GM19463 (cell line): ENCODE results near the gene CROCC.
"Not testable (repeated sequence)": the region's sequence is repeated elsewhere in the genome, so short reads cannot be mapped to it uniquely, and the experiment has no call there.

ENCODE experiments used
- ATAC-seq: cut with Tn5 transposase; IDR thresholded peaks from one replicate; pipeline ENCODE4 v1.9.1; 2021; ENCODE audit warnings: mild to moderate bottlenecking, moderate library complexity; ENCODE audit not compliant: unreplicated experiment

CROCC gene

DNA sequence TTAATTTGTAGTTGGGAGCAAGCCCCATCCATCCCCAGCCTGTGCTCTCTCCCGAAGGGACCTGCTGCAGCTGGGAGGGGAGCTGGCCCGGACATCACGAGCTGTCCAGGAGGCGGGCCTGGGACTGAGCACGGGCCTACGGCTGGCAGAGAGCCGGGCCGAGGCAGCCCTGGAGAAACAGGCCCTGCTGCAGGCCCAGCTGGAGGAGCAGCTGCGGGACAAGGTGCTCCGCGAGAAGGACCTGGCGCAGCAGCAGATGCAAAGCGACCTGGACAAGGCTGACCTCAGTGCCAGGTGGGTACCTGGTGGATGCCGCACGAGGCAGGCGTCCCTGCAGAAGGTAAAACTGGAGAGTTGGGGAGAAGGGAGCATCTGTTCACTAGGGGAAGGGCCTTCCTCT is 14.8 kb downstream of the CROCC start:
- not testable (repeated sequence) for ATAC-seq

DNA sequence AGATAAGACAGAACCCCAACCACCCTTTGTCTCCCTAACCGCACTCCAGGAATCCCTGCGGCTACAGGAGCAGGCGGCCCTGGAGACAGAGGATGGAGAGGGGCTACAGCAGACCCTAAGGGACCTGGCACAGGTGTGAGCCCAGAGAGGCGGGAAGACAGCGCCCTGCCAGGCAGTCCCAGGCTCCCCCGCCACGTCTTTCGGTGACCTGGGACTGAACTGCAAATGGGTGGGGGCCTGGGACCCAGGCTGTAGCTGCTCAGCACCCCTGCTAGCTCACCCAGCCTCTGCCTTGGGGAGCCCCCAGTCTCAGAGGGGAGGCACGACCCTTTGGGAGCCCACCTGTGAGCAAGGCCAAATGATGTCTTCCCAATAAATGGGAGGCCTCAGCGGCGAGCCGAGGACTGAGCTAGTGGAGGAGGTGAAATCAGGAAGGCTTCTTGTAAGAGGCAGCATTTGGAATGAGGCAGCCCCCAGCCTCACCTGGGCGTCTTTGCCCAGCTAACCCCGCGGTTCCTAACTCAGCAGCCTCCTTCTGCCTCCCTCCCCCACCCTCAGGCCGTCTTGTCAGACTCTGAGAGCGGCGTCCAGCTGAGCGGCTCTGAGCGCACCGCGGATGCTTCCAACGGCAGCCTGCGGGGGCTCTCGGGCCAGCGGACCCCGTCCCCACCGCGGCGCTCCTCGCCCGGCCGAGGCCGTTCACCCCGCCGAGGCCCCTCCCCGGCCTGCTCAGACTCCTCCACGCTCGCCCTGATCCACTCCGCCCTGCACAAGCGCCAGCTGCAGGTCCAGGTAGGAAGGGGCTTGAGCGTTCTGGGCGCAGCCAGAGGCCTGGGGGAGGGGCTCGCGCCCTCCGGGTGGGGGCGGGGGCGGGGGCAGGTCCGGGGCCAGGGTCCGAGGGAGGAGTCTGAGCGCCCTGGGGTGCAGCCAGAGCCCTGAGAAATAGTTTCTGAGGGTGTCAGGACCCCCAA is 16.9 kb downstream of the CROCC start:
- no peak for ATAC-seq

DNA sequence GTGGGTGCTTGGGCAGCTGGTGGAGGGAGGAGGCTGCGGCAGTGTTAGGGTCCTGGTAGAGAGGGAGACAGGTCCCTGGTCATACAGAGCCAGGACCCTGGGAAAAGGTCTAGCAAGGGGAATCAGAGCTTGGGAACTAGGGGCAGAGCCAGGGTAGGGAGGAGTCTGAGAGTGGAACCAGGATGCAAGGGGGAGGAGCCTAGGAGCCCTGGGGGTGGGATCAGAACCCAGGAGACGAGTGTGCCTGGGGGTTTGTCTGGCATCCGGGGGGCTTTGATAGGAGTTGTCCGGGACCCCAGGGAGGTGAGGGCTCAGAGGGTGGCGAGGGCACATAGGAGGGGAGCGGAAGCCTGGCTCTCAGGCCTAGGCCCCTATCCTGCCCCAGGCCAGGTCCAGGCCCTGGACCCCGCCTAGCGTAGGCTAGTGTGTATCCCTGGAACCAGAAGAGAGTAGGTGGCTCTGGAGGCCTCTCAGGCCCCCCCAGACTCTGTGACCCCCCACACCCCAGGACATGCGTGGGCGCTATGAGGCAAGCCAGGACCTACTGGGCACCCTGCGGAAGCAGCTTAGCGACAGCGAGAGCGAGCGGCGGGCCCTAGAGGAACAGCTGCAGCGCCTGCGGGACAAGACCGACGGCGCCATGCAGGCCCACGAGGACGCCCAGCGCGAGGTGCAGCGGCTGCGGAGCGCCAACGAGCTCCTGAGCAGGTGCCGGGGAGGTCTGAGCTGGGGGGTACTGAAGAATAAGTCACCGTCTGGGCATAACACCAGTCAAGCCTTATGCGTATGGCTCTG is 17.9 kb downstream of the CROCC start:
- not testable (repeated sequence) for ATAC-seq

DNA sequence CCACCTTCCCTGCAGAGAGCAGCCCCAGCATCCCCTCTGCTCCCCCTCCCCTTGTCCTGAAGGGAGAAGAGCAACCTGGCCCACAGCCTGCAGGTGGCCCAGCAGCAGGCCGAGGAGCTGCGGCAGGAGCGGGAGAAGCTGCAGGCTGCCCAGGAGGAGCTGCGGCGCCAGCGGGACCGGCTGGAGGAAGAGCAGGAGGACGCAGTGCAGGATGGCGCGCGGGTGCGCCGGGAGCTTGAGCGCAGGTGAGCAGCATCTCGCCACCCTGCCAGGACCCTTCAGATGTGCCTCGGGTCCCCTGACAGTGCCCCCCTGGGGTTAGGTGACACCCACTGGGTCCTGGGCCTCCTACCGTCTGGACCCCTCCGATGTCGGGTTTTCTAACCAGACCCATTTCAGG is 22.3 kb downstream of the CROCC start:
- no peak for ATAC-seq

DNA sequence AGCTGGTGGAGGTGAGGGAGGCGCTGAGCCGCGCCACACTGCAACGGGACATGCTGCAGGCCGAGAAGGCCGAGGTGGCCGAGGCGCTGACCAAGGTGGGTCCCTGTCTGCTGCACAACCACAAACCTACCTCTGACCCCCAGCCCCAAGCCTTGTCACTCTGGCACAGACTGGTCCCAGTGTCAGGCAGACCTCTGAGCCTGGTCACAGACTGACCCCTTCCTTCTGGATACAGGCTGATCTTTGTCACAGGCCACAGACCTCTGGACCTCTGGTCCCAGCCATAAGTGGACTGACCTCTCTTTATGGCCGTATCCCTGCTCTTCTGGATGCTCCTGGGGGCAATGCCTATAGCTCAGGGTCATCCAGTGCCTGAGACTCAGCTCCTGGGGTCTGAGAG is 23.8 kb downstream of the CROCC start:
- not testable (repeated sequence) for ATAC-seq

DNA sequence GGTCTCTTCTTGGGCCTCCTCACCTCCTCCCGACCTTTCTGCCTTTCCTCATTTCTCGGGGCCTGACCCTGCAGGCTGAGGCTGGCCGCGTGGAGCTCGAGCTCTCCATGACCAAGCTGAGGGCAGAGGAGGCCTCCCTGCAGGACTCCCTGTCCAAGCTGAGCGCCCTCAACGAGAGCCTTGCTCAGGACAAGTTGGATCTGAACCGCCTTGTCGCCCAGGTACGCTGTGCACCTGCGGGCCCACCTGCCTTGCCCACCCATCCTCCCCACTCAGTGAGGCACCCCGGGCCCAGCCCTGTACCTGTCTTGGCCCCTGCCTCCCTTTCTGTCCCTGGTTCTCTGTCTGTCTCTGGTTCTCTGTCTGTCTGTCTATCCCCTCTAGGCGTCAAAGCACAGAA is 24.5 kb downstream of the CROCC start:
- ATAC-seq = not testable (repeated sequence)

DNA sequence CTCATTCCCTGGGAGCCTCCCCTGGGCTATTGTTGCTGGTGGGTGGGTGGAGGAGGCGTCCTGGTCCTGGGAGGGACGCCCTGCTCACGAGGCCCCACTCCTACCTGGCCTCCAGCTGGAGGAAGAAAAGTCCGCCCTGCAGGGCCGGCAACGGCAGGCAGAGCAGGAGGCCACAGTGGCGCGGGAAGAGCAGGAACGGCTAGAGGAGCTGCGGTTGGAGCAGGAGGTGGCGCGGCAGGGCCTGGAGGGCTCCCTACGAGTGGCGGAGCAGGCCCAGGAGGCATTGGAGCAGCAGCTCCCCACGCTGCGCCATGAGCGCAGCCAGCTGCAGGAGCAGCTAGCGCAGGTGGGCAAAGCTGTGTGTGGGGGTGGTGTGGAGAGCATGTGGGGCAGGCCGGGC is 24.9 kb downstream of the CROCC start:
- ATAC-seq = no peak

DNA sequence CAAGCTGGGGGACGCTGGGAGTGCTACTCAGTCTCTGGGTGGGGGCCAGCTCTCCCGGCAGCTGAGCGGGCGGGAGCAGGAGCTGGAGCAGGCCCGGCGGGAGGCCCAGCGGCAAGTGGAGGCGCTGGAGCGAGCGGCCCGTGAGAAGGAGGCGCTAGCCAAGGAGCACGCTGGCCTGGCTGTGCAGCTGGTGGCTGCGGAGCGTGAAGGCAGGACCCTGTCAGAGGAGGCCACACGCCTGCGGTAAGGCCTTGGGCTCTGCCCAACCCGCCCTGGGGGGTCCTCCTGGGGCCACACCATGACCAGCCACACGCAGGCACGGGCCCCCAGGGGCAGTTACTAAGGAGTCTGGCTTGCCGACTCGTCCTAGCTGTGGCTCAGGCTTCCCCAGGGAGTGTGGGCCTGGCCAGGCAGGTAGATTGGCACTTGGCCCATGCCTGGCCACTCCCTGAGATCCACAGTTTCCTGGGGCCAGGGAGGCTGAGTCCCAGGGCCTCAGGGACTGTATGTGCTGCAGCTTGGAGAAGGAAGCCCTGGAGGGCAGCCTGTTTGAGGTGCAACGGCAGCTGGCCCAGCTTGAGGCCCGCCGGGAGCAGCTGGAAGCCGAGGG is 26.7 kb downstream of the CROCC start:
- ATAC-seq = not testable (repeated sequence)

DNA sequence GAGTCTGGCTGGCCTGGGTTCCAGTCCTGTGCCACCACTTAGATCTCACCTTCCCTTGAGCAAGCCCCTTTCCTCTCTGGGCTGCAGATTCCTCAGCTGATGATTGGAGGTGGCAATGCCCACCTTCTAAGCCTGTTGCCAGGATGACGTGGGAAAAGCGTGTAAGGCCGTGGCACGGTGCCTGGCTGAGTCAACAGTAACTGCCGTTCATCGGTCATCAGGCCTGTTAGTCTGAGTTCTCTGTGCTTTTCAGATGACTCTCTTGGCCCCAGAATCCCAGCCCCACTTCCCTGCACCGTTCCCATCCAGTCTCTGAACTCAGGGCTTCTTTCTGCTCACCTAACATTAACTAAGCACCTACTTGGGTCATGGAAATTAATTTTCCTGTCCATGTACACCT is 27.3 kb downstream of the CROCC start:
- ATAC-seq = not testable (repeated sequence)

DNA sequence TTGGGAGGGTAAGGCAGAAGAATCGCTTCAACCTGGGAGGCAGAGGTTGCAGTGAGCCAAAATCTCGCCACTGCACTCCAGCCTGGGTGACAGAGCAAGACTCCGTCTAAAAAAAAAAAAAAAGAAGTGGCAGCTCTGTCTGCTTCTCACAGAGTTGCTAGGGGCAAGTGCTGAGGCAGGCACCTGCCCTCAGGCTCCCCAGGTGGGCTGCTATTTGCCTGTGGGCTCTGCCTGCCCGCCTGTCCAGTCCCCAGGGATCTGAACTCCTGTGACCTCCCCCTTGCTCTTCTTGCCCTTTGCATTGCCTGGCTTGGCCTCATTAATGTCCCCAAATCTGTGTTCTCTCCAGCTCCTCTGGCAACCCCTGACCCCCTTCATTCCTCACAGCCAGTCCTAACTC is 30.6 kb downstream of the CROCC start:
- not testable (repeated sequence) for ATAC-seq

DNA sequence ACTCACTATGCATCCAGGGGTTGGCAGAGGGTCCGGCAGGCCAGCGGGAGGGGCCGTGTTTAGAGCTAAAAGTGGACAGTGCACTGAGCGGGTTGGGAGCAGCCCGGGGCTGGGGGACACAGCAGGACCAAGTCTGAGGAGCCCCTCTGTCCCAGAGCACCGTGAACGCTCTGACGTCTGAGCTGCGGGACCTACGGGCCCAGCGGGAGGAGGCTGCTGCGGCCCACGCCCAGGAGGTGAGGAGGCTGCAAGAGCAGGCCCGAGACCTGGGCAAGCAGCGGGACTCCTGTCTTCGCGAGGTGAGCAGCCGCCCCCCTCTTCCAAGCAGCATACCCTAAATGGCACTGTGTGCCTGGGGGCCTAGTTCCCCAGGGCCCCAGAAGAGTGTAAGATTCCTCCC is 32.8 kb downstream of the CROCC start:
- ATAC-seq = no peak

DNA sequence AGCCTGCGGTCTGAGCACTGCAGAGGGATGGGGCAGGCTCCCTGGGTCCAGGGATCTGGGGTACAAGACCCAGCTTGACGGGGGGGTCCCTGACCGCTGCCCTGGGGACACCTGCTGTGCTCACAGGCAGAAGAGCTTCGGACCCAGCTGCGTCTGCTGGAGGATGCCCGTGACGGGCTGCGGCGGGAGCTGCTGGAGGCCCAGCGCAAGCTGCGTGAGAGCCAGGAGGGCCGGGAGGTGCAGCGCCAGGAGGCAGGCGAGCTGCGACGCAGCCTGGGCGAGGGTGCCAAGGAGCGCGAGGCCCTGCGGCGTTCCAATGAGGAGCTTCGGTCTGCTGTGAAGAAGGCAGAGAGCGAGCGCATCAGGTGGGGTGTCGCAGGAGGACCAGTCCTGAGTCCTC is 33.5 kb downstream of the CROCC start:
- no peak for ATAC-seq

DNA sequence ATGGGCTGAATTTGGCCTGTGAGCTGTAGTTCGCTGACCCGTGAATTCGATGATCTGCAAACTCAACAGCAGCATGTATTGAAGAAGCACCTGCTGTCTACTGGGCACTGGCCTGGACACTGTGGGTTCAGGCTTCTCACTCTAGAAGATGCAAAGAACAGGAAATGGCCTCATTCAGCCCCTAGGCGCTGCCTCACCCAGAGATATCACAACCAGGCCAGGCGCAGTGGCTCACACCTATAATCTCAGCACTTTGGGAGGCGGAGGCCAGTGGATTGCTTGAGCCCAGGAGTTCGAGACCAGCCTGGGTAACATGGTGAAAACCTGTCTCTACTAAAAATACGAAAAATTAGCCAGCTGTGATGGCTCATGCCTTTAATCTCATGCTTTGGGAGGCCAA is 35.0 kb downstream of the CROCC start:
- ATAC-seq = no peak

DNA sequence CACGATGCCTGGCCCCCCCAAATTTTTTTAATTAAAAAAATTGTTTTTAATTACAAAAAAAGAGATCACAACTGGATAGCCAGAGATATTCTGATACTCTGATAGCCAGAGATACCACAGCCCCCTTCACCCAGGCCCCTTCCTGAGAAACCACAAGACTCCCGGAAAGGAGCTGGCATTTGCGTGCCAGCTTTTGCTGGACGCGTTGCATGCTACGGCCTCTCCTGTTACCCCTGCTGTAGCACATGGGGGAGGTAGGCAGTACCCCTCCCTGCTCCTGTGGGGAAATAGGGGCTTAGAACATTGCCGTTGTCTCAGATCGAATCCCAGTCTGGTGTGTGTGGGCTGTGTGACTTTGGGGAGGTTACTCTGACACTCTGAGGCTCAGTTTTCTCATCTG is 36.0 kb downstream of the CROCC start:
- no peak for ATAC-seq

DNA sequence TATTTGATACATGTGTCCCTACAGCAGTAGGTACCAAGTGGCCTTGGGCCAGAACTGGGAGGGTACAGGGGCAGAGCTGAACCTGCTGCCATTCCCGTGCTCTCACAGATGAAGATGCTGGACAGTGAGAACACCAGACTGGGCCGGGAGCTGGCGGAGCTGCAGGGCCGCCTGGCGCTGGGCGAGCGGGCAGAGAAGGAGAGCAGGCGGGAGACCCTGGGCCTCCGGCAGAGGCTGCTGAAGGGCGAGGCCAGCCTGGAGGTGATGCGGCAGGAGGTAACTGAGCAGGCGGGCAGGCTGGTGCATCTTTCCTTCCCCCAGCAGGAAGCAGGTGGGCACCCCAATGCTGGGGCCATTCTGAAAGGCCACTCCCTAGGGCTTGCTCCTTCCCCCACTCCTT is 36.7 kb downstream of the CROCC start:
- ATAC-seq = no peak

DNA sequence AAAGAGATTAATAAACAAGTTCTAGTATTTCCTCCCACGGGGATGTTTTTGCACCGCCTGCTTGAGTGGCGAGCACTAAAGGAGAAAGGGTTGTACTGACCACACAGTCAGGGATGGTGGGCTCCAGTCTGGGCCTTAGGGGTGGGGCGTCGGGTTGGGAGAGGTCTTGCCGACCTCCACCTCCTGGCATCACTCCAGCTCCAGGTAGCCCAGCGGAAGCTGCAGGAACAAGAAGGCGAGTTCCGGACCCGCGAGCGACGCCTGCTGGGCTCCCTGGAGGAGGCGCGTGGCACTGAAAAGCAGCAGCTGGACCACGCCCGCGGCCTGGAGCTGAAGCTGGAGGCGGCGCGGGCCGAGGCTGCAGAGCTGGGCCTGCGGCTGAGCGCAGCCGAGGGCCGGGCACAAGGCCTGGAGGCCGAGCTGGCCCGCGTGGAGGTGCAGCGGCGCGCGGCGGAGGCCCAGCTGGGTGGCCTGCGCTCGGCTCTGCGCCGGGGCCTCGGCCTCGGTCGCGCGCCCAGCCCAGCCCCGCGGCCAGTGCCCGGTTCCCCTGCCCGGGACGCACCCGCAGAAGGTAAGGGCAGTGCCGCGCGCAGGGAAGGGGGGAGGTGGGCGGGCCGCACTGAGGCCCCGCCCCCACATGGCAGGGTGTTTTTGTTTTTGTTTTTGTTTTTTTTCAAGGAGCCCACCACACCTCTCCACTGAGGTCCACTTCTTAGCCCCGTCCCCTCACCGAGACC is 39.0 kb downstream of the CROCC start:
- ATAC-seq = no peak

DNA sequence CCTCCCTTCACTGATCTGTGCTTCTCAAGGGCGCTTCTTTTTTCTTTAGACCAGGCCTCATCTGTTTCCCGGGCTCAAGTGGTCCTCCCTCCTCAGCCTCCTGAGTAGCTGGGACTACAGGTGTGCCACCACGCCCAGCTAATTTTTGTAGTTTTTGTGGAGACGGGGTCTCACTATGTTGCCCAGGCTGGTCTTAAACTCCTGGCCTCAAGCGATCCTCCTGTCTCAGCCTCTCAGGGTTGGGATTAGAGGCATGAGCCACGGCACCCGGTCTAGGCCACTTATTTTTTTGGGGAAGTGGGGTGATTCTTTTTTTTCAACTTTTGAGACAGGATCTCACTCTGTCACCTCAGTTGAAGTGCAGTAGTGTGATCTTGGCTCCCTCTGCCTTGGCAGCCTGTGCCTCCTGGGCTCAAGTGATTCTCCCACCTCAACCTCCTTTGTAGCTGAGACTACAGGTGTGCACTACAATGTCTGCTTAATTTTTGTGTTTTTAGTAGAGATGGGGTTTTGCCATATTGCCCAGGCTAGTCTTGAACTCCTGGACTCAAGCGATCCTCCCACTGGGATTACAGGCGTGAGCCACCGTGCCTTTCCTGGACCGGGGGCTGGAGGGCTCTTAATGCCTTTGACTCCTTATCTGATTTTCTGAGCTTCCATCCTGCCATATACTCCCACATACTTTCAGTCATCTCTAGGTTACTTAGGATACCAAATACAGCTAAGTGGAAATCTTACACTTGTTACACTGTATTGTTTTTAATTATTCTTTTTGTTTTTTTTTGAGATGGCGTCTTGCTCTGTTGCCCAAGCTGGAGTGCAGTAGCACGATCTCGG is 39.8 kb downstream of the CROCC start:
- no peak for ATAC-seq

DNA sequence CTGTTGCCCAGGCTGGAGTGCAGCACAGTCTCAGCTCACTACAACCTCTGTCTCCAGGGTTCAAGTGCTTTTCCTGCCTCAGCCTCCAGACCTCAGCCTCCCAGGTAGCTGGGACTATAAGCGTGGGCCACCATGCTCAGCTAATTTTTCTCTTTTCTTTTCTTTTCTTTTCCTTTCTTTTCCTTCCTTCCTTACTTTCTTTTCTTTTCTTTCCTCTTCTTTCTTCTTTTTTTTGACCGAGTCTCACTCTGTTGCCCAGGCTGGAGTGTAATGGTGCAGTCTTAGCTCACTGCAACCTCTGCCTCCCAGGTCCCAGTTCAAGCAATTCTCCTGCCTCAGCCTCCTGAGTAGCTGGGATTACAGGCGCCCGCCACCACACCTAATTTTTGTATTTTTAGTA is 42.4 kb downstream of the CROCC start:
- ATAC-seq = not testable (repeated sequence)

DNA sequence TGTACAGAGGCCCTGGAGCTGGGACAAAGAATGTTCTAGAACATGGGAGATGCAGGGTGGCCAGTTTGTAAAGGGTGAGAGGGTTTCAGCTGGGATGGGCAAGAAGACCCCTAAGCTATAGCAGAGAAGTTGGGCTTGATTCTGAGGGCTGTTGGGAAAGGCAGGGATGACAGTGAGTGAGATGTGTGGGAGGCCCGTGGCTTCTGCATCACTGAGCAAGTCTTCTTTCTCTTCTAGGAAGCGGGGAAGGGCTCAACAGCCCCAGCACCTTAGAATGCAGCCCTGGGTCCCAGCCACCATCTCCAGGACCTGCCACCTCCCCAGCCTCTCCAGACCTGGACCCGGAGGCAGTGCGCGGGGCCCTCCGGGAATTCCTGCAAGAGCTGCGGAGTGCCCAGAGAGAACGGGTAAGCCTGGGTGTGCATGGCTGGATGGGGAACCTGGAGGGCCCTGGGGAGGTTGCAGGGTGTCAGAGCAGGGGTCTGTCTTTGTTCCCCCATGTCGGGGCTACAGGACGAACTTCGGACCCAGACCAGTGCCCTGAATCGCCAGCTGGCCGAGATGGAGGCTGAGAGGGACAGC is 43.8 kb downstream of the CROCC start:
- ATAC-seq = no peak

DNA sequence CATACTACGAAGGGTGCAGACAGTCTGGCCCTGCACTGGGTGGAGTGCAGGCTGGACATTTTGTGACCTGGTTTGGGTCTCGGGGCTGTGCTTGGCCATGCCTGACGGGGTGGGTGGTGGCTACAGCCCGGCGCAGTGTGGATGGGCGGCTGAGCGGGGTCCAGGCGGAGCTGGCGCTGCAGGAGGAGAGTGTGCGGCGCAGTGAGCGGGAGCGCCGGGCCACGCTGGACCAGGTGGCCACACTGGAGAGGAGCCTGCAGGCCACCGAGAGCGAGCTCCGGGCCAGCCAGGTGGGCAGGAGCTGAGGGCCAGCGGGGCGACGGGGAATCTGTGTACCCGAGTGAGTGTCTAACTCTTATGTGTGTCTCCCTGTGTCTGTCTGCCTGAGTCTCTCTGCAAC is 44.6 kb downstream of the CROCC start:
- ATAC-seq = no peak
